H1 (cell line): ENCODE data around the gene BNIP5. TPM values are rescaled to one million over a fixed set of nuclear protein-coding genes. Genes with fewer than 3 reads are reported as not detected.

Experiments
- BACH1 ChIP-seq: IDR thresholded peaks from 2 replicates; pipeline ENCODE4 v1.6.1; 2012; ENCODE audit warnings: low read length, improper control_type of control experiment
- EGR1 ChIP-seq: IDR thresholded peaks from 2 replicates; pipeline ENCODE4 v1.6.1; 2011; ENCODE audit warnings: low read depth, low read length, borderline replicate concordance
- POLR2A ChIP-seq, 2 experiments: IDR thresholded peaks; 1 replicate in 1 of 2; 2 replicates in 1 of 2; pipeline ENCODE4 v1.6.1; 2011; ENCODE audit warnings: low read depth in 2 of 2, low read length in 2 of 2, mild to moderate bottlenecking in 2 of 2; ENCODE audit errors: control extremely low read depth in 1 of 2
- POU5F1 ChIP-seq: IDR thresholded peaks from 2 replicates; pipeline ENCODE4 v1.6.1; 2011; ENCODE audit warnings: low read depth, mild to moderate bottlenecking, low read length, moderate library complexity
- RBBP5 ChIP-seq: IDR thresholded peaks from 2 replicates; pipeline ENCODE4 v1.7.1; 2012; ENCODE audit warnings: low read depth, mild to moderate bottlenecking, inconsistent platforms, low read length, moderate library complexity, borderline replicate concordance
- RNF2 ChIP-seq: fragments of 200-900, 300-1000 bp; sonication (generic); IDR thresholded peaks from 2 replicates; pipeline ENCODE4 v1.7.1; 2016; ENCODE audit warnings: borderline replicate concordance, low read depth, mild to moderate bottlenecking, antibody characterized with exemption, low read length; ENCODE audit not compliant: poor library complexity, severe bottlenecking; ENCODE audit errors: missing control alignments
- polyA plus RNA-seq, 7 experiments: library from polyadenylated mRNA; depleted of rRNA in 3 of 7; stranded (reverse) in 5 of 7; unstranded in 2 of 7; fragments of >200 nt in 5 of 7; fragments of 200-250 nt in 2 of 7; gene quantifications; 1 replicate in 5 of 7; 2 replicates in 1 of 7; 4 replicates in 1 of 7; pipeline versions ENCODE4 v1.2.1 to v1.2.3, GENCODE V29; 2011 to 2013; ENCODE audit warnings: missing spikeins in 2 of 7, mixed read lengths in 2 of 7
- total RNA-seq: library from RNA; stranded (reverse); fragmentation: NEBNext Ultra II Directional; extraction: Animal tissue kit (Norgen Biotek cat#: 25700); gene quantifications from 2 replicates; pipeline ENCODE4 v1.2.1, GENCODE V29; 2021

Gene BNIP5
- total and polyA plus RNA-seq, 2 of the 8 experiments (the other 6 are each of a cell fraction or from before 2014, with no cell fraction given): not detected

DNA sequence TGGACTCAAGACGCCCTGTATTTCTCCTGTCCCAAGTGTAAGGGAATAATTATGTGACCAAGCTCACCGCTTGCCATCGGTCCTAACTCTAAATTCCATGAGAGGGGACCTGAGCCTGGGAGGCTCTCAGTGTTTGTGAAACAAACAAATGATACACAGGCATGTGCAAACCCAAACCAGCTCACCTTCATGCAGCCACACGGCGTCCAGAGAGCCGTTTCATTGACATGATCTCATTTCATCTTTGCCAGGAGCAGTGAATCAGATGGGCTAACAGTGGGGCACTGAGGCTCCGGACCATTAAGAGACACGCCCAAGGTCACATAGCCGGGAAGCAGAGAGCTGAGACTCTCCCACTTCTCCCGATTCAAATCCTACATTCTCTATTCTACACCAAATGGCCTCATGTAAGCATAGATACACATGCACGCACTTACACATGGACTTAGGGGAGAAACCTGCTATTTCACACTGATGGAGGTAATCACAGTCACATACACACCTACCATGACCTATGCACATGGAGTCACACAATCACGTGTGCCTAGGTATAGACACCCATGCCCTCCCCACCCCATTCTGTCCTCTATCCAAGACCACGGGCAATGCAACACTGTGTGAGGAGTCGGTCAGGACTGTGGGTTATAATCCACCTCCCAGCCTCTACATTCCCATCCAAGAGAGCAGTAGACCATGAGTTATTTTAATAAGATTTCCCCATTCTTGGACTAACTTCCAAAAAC is 1.1 kb downstream of the BNIP5 start (continued):
- TF ChIP-seq RNF2 (no peak), BACH1 (no peak), RBBP5 (no peak), POLR2A (IDR thresholded peaks at IDR 0.05; ENCODE audit: control extremely low read depth in 1 of 2, low read depth in 2 of 2, low read length in 2 of 2) (no peak), POU5F1 (no peak), EGR1 (no peak)
- TF ChIP-seq, all 59 proteins: peak for 0
